HG02840 (cell line): ENCODE data around the gene UBE2E2.
"Not testable (repeated sequence)": the region's sequence is repeated elsewhere in the genome, so short reads cannot be mapped to it uniquely, and the experiment has no call there.

Experiments
- ATAC-seq: cut with Tn5 transposase; IDR thresholded peaks from one replicate; pipeline ENCODE4 v1.9.1; 2021; ENCODE audit warnings: mild to moderate bottlenecking, moderate library complexity, moderate number of reproducible peaks; ENCODE audit not compliant: unreplicated experiment, low FRiP score

UBE2E2 gene

GRCh38 chr3:23595851-23596250, 392.7 kb downstream of the UBE2E2 start:
- ATAC-seq, result no peak

DNA sequence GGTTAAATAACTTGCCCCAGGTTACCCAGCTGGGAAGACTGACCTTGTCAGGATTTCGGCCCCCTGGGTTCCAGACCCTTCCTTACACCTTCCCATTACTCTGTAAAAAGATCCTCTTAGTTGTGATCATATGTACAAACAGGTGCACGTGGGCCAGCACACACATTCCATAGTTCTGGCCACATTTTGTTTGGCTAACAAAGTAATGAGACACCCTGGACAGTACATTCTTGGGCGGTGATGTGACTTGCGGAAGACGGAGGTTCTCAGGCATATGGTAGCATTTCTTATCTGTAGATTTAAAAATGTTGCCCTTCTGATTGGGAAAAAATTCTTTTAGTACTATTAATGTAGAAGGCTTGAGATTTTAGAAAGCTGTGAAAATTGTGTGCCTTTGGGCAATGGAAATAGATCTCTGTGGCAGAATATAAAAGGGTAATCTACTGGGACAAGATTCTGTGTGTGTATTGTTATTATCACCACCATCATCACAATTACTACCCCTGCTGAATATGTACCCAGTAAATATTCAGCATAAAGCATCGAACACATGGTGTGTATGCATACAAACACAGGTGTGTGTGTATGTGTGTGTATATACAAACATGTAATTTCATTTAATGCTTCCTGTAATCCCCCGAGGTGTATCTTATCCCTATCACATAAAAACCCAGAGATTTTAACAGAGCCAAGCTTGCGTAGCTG, 397.2 kb downstream of the UBE2E2 start:
- ATAC-seq, result no peak

- ATAC-seq, result no peak
Measured at GRCh38 chr3:23601091-23601822, 398.1 kb downstream of the UBE2E2 start.

DNA sequence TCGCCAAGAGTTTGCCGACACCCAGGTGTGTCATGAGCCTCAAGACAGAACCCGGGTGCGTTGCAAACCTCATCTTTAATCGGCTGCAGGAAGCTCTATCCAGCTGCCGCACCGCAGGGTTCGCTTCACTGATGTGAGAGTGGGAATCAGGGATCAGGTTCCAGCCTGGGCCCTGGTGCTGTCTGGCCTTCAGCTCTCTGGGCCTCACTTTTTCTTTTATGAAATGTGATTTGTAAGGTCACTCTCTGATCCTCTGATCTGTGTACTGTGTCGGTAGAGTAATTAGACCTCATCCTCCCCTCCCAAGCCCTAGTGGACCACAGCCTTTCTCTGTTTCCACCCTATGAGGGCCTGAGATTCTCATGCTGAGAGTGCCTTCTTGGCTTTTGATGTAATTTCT, 399.8 kb downstream of the UBE2E2 start:
- no peak for ATAC-seq

- no peak for ATAC-seq
Measured at GRCh38 chr3:23607184-23607847, 404.2 kb downstream of the UBE2E2 start.

- no peak for ATAC-seq
Measured at GRCh38 chr3:23608650-23609049, 405.5 kb downstream of the UBE2E2 start.

GRCh38 chr3:23611737-23612295, 408.7 kb downstream of the UBE2E2 start:
- ATAC-seq, result no peak

DNA sequence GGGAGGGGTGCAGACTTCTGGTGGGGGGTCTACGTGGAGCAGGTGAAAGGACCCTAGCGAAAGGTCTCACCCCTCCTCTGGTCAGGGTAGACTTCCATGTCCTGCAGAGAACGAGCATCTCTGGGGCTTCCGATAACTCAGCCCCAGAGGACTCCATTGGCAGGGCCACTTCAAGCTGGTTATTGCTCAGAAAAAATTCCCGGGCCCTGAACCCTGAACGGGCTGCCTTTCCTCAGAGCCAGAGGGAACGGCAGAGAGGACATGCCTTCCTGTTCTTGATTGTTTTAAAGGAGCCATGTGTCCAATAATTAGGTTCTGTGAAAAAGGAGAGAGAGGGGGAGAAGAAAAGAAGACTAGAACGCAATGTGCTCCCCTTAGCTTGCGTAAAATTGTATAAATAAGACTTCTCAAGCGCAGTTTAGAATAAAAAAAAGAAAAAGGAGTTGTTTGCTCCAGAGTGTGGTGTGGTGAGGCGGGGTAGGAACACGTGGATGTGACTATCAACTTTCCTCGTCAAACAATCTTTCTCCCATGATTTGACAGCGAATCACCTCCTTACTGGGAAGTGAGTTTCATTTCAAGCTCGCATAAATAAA, 409.3 kb downstream of the UBE2E2 start:
- ATAC-seq, result no peak

DNA sequence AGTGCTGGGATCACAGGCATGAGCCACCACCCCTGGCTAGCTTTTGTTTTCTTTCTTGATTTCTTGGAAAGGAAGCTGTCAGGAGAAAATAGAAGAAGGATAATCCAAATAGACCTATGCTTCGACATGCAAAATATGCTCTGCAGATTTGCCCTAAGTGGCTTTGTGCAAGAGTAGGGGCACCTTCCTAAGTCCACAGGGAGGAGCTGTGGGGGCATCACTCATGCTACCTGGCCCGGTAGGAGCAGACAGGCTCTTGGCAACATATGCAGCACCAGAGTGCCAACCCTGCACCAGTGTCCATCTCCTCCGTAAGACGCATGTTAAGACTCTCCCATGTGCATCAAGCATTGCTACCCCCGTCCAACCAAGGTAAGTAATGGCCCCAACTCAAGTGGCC, 411.9 kb downstream of the UBE2E2 start:
- ATAC-seq, result no peak

GRCh38 chr3:23618475-23618874, 415.3 kb downstream of the UBE2E2 start:
- not testable (repeated sequence) for ATAC-seq

DNA sequence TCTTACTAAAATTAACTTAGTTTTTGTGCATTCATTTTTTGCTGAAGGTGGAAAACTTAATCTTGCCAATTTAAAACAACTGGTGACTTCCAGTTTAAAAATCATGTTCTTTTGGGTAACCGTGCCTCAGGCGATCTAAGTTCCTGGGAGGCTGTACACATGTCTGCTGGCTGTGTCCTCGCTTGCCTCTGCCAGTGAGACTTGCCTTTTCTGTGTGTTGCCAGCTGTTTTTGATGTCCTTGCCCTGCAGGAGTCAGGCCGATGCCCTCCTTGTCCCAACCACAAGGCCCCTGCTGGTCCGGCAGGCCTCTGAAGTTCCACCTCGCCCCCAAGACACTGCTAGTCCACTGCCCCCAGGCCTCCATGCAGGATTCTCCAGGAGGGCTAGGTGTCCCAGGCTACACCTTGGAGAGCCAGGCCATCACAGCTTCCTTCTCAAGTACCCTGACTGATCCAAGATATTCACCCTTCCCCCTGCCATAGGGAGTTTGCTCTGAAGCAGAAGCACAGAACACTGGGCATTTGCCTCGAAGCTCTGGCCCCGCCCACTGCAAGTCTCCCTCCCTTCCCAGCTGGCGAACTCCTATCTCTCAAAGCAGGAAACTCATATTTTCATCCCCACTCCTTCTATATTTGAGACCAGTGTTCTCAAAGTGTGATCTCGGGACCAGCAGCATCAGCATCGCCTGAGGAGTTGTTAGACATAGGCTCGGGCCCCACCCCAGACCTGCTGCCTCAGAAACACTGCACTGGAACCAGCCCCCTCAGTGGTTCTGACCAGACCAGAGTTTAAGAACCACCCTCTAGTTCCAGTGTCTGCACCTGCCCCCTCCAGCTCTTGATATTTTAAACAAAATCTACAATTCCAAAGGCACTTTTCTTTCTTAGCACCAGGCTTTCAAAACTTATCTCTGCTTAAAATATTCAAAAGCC, 416.8 kb downstream of the UBE2E2 start:
- ATAC-seq, result no peak

- no peak for ATAC-seq
Measured at GRCh38 chr3:23620638-23621015, 417.5 kb downstream of the UBE2E2 start.

DNA sequence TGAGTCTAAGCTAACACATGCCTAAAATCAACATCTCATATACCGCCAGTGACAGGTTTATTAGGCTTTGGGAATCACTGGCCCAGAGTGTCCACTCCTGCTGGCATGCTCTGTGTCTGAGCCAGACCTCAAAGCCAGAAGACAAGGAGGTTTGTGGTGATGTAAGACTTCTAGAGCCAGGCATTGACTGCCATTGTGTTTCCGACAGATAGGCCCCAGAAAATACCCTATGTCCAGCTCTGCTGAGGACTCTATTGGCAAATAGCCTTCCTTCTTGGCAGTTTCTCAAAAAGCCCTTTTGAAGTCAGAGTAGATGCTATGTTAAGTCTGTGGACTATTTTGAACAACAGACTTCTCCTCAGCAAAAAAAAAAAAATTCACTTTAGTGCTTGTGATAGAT, 420.7 kb downstream of the UBE2E2 start:
- no peak for ATAC-seq

DNA sequence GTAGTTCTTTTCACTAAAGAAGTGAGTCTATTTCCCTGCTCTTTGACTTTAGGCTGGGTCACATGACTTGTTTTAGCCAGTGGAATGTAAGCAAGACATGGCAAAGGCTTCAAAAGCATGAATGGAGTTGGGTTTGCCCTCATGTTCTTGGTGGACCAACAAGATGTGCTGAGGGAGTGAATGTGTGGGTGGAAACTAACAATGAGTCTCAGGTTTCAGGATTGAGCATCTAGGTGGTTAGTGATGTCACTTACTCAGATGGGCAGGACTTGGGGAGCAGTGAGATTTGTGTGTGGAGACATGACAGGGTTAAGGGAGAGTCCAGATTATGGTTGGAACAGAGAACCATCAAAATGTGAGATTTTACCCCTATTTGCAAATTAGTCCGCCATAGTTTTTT, 421.2 kb downstream of the UBE2E2 start:
- ATAC-seq, result no peak

DNA sequence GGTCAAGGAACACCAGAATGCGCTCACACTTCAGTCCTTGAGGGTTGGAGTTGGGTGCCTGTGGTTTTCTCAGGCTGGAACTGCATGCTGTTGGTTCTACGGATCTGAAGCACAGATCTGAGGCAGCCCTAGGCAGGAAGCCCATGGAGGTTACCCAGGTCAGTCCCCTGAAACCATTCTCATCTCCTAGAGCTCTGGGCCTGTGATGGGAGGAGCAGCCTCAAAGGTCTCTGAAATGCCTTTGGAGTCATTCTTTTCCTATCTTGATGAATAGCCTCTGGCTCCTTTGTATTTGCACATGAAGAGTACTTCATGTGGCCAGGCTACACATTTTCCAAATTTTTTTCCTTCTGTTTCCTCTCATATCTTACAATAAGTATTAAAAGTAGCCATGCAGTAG, 423.3 kb downstream of the UBE2E2 start:
- no peak for ATAC-seq

DNA sequence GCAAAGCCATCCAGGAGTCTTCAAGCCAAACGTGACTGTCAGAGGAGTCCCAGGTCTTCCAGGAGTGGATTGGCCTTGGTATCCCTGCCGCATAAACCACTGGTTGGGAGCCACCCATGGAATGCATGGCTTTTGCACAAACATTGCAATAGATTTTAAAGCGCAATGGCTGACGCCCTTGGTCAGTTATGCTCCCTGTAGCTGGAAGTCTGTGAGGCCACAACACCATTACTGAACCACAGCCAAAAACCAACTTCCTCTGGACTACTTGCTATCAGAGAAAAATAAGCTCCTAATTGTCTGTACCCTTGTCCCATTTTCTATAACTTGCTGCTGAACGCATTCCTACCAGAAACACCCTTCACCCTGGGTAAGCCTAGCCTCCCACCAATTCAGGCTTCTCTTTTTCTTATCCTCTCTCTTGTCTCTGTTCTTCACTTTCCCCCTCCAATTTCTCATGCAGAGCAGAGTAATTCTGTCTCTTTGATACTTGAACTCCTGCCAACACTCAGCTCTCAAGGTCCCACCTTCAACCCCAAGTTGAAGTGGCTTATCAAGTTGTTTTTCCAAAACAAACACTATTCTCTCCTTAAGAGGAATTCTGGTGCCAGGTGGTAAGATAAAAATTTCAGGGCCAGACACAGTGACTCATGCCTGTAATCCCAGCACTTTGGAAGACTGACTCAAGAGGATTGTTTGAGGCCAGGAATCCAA, 426.2 kb downstream of the UBE2E2 start:
- no peak for ATAC-seq

DNA sequence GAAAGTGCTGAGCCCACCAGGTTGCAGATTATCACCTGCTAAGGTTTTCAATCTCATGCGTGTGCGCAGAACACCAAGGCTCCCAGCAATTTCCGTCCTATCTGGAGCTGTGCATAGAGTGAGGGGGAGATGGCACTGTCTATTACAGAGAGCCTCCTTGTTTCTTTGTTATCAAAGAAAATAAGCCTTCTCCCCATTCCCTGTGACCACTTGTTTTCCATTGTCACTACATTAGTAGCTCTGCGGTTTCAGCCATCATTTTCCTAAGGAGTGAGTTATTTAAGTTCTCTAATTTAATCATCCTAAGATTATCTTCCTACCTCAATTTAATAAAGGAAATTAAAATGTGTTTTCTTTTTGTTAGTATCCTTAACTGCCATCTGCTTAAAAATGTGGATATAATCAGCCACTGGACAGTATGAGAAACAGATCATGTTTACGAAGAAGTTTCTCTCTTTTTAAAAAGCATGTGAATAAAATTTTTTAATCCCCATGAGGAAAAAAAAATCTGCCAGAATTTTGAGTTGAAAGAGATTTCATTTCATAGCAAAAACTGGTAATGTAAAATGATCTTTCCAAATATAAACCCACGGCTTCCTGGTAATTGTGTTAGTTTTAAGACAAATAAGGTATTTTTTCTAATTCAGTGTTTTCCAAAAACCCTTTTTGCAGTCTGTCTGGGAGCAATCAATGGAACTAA, 430.3 kb downstream of the UBE2E2 start:
- no peak for ATAC-seq

- ATAC-seq, result no peak
Measured at GRCh38 chr3:23637339-23637738, 434.2 kb downstream of the UBE2E2 start.
